Measurements from ENCODE around the gene PRSS12.

PRSS12 gene

GRCh38 chr4:118373614-118374255 is 20.9 kb upstream of the PRSS12 start:
- Histone ChIP-seq H3K4me3 (ENCODE audit: low read length) (no peak overlapping the region), H3K27me3 (ENCODE audit: control insufficient read depth, insufficient read depth, low read length) (no peaks in the 10 kb centered on the region), H3K4me1 (ENCODE audit: control insufficient read depth, insufficient read depth, low read length) (no peaks in the 10 kb centered on the region), H3K36me3 (ENCODE audit: control insufficient read depth, insufficient read depth, low read length) (no peaks in the 10 kb centered on the region), H3K9ac (ENCODE audit: low read length) (no peak overlapping the region), H3K9me3 (ENCODE audit: control insufficient read depth, low read length) (no peaks in the 10 kb centered on the region)

GRCh38 chr4:118372251-118372650 is 19.4 kb upstream of the PRSS12 start:
- Histone ChIP-seq H3K9ac (ENCODE audit: low read length) (no peak overlapping the region), H3K36me3 (ENCODE audit: control insufficient read depth, insufficient read depth, low read length) (no peaks in the 10 kb centered on the region), H3K4me1 (ENCODE audit: control insufficient read depth, insufficient read depth, low read length) (no peaks in the 10 kb centered on the region), H3K27me3 (ENCODE audit: control insufficient read depth, insufficient read depth, low read length) (no peaks in the 10 kb centered on the region), H3K4me3 (ENCODE audit: low read length) (no peak overlapping the region), H3K9me3 (ENCODE audit: control insufficient read depth, low read length) (no peaks in the 10 kb centered on the region)

GRCh38 chr4:118369231-118369630 is 16.4 kb upstream of the PRSS12 start:
- Histone ChIP-seq H3K27me3 (ENCODE audit: control insufficient read depth, insufficient read depth, low read length) (no peaks in the 10 kb centered on the region), H3K4me3 (ENCODE audit: low read length) (no peak overlapping the region), H3K9me3 (ENCODE audit: control insufficient read depth, low read length) (no peaks in the 10 kb centered on the region), H3K9ac (ENCODE audit: low read length) (no peak overlapping the region), H3K4me1 (ENCODE audit: control insufficient read depth, insufficient read depth, low read length) (no peaks in the 10 kb centered on the region), H3K36me3 (ENCODE audit: control insufficient read depth, insufficient read depth, low read length) (no peaks in the 10 kb centered on the region)

DNA sequence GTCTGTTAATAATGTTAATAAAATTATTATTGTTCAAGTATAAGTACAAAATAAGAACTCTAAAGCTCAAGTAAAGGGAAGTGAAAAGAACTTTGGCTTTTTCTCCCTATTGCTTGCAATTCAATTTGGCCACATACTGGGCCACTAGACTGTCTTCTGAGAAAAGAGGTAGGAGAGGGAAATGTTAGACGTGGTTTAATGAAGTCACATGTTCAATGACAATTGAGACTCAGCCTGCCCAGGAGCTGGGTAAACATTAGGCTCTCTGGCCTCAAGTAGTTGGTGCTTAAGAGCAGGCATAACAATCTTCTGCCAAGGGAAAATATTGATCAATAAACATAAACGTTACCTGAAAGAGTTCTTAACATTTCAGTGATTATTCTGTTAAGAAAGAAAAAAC is 15.1 kb upstream of the PRSS12 start:
- no peaks in the 10 kb centered on the region for H3K27me3 ChIP-seq (ENCODE audit: control insufficient read depth, insufficient read depth, low read length)
- H3K9me3 ChIP-seq (ENCODE audit: control insufficient read depth, low read length): no peaks in the 10 kb centered on the region
- no peaks in the 10 kb centered on the region for H3K36me3 ChIP-seq (ENCODE audit: control insufficient read depth, insufficient read depth, low read length)
- H3K4me3 ChIP-seq (ENCODE audit: low read length): no peak overlapping the region
- H3K4me1 ChIP-seq (ENCODE audit: control insufficient read depth, insufficient read depth, low read length): no peaks in the 10 kb centered on the region
- H3K9ac ChIP-seq (ENCODE audit: low read length): no peak overlapping the region

GRCh38 chr4:118367361-118367760 is 14.6 kb upstream of the PRSS12 start:
- no peaks in the 10 kb centered on the region for H3K4me1 ChIP-seq (ENCODE audit: control insufficient read depth, insufficient read depth, low read length)
- no peaks in the 10 kb centered on the region for H3K27me3 ChIP-seq (ENCODE audit: control insufficient read depth, insufficient read depth, low read length)
- H3K4me3 ChIP-seq (ENCODE audit: low read length): no peak overlapping the region
- H3K9me3 ChIP-seq (ENCODE audit: control insufficient read depth, low read length): no peaks in the 10 kb centered on the region
- H3K9ac ChIP-seq (ENCODE audit: low read length): no peak overlapping the region
- H3K36me3 ChIP-seq (ENCODE audit: control insufficient read depth, insufficient read depth, low read length): no peaks in the 10 kb centered on the region

GRCh38 chr4:118363166-118363565 is 10.4 kb upstream of the PRSS12 start:
- Histone ChIP-seq H3K9ac (ENCODE audit: low read length) (no peak overlapping the region), H3K27me3 (ENCODE audit: control insufficient read depth, insufficient read depth, low read length) (no peaks in the 10 kb centered on the region), H3K4me1 (ENCODE audit: control insufficient read depth, insufficient read depth, low read length) (no peaks in the 10 kb centered on the region), H3K4me3 (ENCODE audit: low read length) (no peak overlapping the region), H3K9me3 (ENCODE audit: control insufficient read depth, low read length) (no peaks in the 10 kb centered on the region), H3K36me3 (ENCODE audit: control insufficient read depth, insufficient read depth, low read length) (no peaks in the 10 kb centered on the region)

DNA sequence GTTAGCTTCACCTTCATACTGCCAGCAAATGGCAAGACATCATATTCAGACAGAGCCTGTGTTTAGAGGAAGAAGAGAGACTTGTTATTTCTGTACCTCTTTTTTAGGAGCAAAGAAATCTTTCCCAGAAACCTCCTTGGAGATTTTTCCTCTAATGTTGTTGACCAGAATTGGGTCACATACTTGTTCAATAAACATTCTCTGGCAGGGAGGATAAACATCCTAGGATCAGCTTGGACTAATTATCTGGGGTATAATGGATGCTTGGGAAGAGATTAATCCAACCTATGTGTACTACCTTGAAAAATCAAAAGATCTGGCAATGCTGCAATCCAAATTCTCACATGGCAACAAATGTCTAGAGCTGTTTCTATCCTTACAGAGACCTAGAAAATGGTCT is 8.4 kb upstream of the PRSS12 start:
- Histone ChIP-seq H3K36me3 (ENCODE audit: control insufficient read depth, insufficient read depth, low read length) (no peaks in the 10 kb centered on the region), H3K4me1 (ENCODE audit: control insufficient read depth, insufficient read depth, low read length) (no peaks in the 10 kb centered on the region), H3K9ac (ENCODE audit: low read length) (no peak overlapping the region), H3K9me3 (ENCODE audit: control insufficient read depth, low read length) (no peaks in the 10 kb centered on the region), H3K4me3 (ENCODE audit: low read length) (no peak overlapping the region), H3K27me3 (ENCODE audit: control insufficient read depth, insufficient read depth, low read length) (peaks cover 1% of the 10 kb centered on the region)

- H3K9ac ChIP-seq (ENCODE audit: low read length): no peak overlapping the region
- H3K36me3 ChIP-seq (ENCODE audit: control insufficient read depth, insufficient read depth, low read length): no peaks in the 10 kb centered on the region
- peaks cover 4% of the 10 kb centered on the region for H3K27me3 ChIP-seq (ENCODE audit: control insufficient read depth, insufficient read depth, low read length)
- H3K4me3 ChIP-seq (ENCODE audit: low read length): no peak overlapping the region
- no peaks in the 10 kb centered on the region for H3K4me1 ChIP-seq (ENCODE audit: control insufficient read depth, insufficient read depth, low read length)
- no peaks in the 10 kb centered on the region for H3K9me3 ChIP-seq (ENCODE audit: control insufficient read depth, low read length)
Measured at GRCh38 chr4:118360106-118360505, 7.3 kb upstream of the PRSS12 start.

- H3K27me3 ChIP-seq (ENCODE audit: control insufficient read depth, insufficient read depth, low read length): peaks cover 14% of the 10 kb centered on the region
- no peak overlapping the region for H3K4me3 ChIP-seq (ENCODE audit: low read length)
- H3K4me1 ChIP-seq (ENCODE audit: control insufficient read depth, insufficient read depth, low read length): peaks cover 9% of the 10 kb centered on the region
- no peak overlapping the region for H3K9ac ChIP-seq (ENCODE audit: low read length)
- no peaks in the 10 kb centered on the region for H3K9me3 ChIP-seq (ENCODE audit: control insufficient read depth, low read length)
- H3K36me3 ChIP-seq (ENCODE audit: control insufficient read depth, insufficient read depth, low read length): no peaks in the 10 kb centered on the region
Measured at GRCh38 chr4:118357601-118358000, 4.8 kb upstream of the PRSS12 start.

DNA sequence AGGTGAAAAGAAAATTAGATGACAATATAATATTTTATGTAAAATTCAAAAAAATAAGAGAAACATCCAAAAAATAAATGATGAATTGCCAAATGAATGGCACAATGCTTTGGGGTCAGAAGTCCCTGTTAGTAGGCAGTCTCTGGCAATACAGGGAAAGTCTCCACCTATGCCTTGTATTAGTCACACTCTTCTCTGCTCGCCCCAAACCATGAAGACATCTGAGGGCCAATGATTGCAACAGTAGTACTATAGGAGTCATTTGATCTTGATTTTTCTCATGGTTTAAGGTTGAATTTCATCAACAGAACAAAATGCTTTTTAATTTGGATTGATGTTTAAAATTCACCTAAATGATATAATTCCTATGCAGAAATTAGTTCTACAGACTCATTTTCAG is 3.9 kb upstream of the PRSS12 start:
- Histone ChIP-seq H3K4me1 (ENCODE audit: control insufficient read depth, insufficient read depth, low read length) (peaks cover 9% of the 10 kb centered on the region), H3K9me3 (ENCODE audit: control insufficient read depth, low read length) (no peaks in the 10 kb centered on the region), H3K9ac (ENCODE audit: low read length) (no peak overlapping the region), H3K4me3 (ENCODE audit: low read length) (no peak overlapping the region), H3K27me3 (ENCODE audit: control insufficient read depth, insufficient read depth, low read length) (peaks cover 14% of the 10 kb centered on the region), H3K36me3 (ENCODE audit: control insufficient read depth, insufficient read depth, low read length) (no peaks in the 10 kb centered on the region)

DNA sequence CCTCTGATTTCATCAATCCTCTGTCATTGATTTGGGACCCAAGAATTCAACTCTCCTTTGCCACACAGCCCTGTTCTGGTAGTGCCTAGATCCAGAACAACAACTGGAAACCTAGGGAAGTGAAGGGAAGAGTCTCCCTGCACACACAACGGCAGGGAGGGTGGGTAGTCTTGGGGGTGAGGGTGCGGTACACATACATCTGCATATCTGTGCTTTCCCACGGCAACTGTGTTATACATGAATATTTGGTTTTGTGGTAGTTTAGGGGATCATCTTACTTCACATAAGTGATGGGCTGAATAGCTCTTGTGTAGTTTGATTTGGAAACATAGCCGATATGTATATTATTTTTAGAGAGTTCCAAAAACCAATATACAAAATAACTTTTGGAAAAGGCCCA is 3.3 kb upstream of the PRSS12 start:
- Histone ChIP-seq H3K27me3 (ENCODE audit: control insufficient read depth, insufficient read depth, low read length) (peaks cover 14% of the 10 kb centered on the region), H3K36me3 (ENCODE audit: control insufficient read depth, insufficient read depth, low read length) (no peaks in the 10 kb centered on the region), H3K9me3 (ENCODE audit: control insufficient read depth, low read length) (no peaks in the 10 kb centered on the region), H3K9ac (ENCODE audit: low read length) (no peak overlapping the region), H3K4me3 (ENCODE audit: low read length) (no peak overlapping the region), H3K4me1 (ENCODE audit: control insufficient read depth, insufficient read depth, low read length) (peaks cover 9% of the 10 kb centered on the region)

DNA sequence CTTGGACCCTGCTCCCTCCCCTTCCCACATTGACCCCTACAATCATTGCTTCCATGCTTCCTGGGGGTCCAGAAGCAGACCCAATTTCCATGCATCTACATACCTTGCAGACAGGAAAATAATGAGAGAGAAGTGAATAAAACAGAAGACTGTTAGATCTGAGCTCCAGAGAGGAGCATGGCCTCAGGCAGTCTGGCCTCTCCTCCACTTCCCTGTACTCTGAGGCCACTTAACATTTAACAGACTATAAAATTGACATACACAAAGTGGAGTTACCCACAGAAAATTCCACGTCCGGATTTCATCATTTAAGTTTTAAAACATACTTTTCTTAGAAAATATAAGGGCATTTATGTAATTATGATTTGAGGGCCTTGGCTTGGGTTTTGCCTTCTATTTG is 2.1 kb upstream of the PRSS12 start:
- Histone ChIP-seq H3K4me1 (ENCODE audit: control insufficient read depth, insufficient read depth, low read length) (peaks cover 9% of the 10 kb centered on the region), H3K4me3 (ENCODE audit: low read length) (no peak overlapping the region), H3K9me3 (ENCODE audit: control insufficient read depth, low read length) (no peaks in the 10 kb centered on the region), H3K9ac (ENCODE audit: low read length) (no peak overlapping the region), H3K36me3 (ENCODE audit: control insufficient read depth, insufficient read depth, low read length) (no peaks in the 10 kb centered on the region), H3K27me3 (ENCODE audit: control insufficient read depth, insufficient read depth, low read length) (peaks cover 14% of the 10 kb centered on the region)

DNA sequence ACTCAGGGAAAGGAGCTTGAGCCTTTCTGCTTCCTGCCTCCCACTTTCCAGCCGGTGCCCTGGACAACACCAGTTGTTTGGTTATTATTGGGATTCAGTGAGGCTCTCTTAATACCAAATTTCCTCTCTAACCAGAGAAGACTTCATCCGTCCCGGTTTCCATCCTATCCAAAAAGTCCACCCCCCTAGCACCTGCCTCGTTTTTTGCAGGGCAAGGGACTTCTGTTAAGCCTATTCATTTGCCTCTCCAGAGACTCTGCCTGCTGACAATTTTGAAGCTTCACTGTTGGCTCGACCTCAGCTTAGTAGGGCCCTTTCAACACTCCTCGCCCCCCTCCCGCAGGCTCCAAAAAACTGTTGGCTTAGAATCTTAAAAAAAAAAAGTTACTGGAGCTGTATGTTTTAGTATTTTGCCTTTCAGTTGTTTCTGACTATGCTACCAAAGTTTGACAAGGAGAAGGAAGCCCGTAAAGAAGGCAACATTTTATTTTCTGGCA is 779 bp upstream of the PRSS12 start:
- Histone ChIP-seq H3K27me3 (ENCODE audit: control insufficient read depth, insufficient read depth, low read length) (peaks cover 14% of the 10 kb centered on the region), H3K4me3 (ENCODE audit: low read length) (no peak overlapping the region), H3K36me3 (ENCODE audit: control insufficient read depth, insufficient read depth, low read length) (no peaks in the 10 kb centered on the region), H3K4me1 (ENCODE audit: control insufficient read depth, insufficient read depth, low read length) (peaks cover 17% of the 10 kb centered on the region), H3K9ac (ENCODE audit: low read length) (no peak overlapping the region), H3K9me3 (ENCODE audit: control insufficient read depth, low read length) (no peaks in the 10 kb centered on the region)
